Thyroid gland (tissue), 4 donors: Measurements from ENCODE around the gene CANX. TPM values are rescaled to one million over a fixed set of nuclear protein-coding genes. Genes with fewer than 3 reads are reported as not detected.
"Not testable (repeated sequence)": the region's sequence is repeated elsewhere in the genome, so short reads cannot be mapped to it uniquely, and the experiment has no call there.

Source experiments
- DNase-seq, 2 donors: peaks; one replicate each; pipeline ENCODE4 v3.0.0-alpha.2; 2019
- H3K27ac ChIP-seq, 3 donors: fragments of 200-600 bp; sonication (generic); 1 replicate in 2 of 3; 2 replicates in 1 of 3; pipeline ENCODE4 v1.5.1; 2016 to 2019; ENCODE audit warnings: mild to moderate bottlenecking in 1 of 3, moderate library complexity in 1 of 3
- H3K27me3 ChIP-seq: fragments of 200-600 bp; sonication (generic); one replicate; pipeline ENCODE4 v1.5.1; 2019
- H3K36me3 ChIP-seq, 2 donors: fragments of 200-600 bp; sonication (generic); one replicate each; pipeline ENCODE4 v1.5.1; 2016 to 2019
- H3K4me1 ChIP-seq, 2 donors: fragments of 200-600 bp; sonication (generic); one replicate each; pipeline ENCODE4 v1.5.1; 2017 to 2019
- H3K4me3 ChIP-seq, 3 donors: fragments of 200-600 bp; sonication (generic); replicated peaks in 1 of 3; 1 replicate in 2 of 3; 2 replicates in 1 of 3; pipeline ENCODE4 v1.5.1; 2016; ENCODE audit warnings: mild to moderate bottlenecking in 1 of 3
- H3K9me3 ChIP-seq: fragments of 200-600 bp; sonication (generic); one replicate; pipeline ENCODE4 v1.5.1; 2017
- CTCF ChIP-seq, 6 experiments: fragments of 200-600 bp in 3 of 6; fragments of 450-650 bp in 3 of 6; sonication (generic) in 3 of 6; IDR thresholded peaks; one replicate each; pipeline ENCODE4 v1.5.1; 2016 to 2019; ENCODE audit warnings: antibody characterized with exemption in 6 of 6, mild to moderate bottlenecking in 2 of 6, inconsistent platforms in 1 of 6, moderate library complexity in 1 of 6
- POLR2A ChIP-seq, 2 donors: fragments of 450-650 bp; IDR thresholded peaks; one replicate each; pipeline ENCODE4 v1.6.1; 2017; ENCODE audit warnings: antibody characterized with exemption in 2 of 2, mild to moderate bottlenecking in 2 of 2, moderate library complexity in 1 of 2
- WGBS, 2 donors: methylation state at CpG; one replicate each; pipeline ENCODE4 v1.1.5; 2017; 5-methylcytosine and 5-hydroxymethylcytosine counted together
- intact Hi-C: fragments of 100-400 bp; cut with DNase I; formaldehyde crosslinking; loops from one replicate; pipeline ENCODE4 v1.15.1; 2023
- total RNA-seq, 4 donors: library from RNA; depleted of rRNA; stranded (reverse); fragments of >200 nt; gene quantifications; one replicate each; pipeline ENCODE4 v1.2.3, GENCODE V29; 2016

CANX gene
- total RNA-seq, 4 donors from 2014 or later: 561 to 949 (median 856) TPM

GRCh38 chr5:179732918-179733771 lies 34.4 kb downstream of the CANX start:
- peak overlapping the region; percentile 72 to 95 (median 87) for H3K27ac ChIP-seq
- H3K4me1 ChIP-seq: peaks cover 46 to 48% of the 10 kb centered on the region in 2 donors
- WGBS, 2 donors: 0 to 1% methylated on average over 11 to 31 of the region's 101 CpGs
- DNase-seq: peak; percentile 53 to 56
- intact Hi-C loops: no loop called here
- peaks cover 13 to 18% of the 10 kb centered on the region in 2 donors for H3K36me3 ChIP-seq
- H3K9me3 ChIP-seq: no peaks in the 10 kb centered on the region
- TF ChIP-seq CTCF (IDR thresholded peaks at IDR 0.05) (no peak), POLR2A (IDR thresholded peaks at IDR 0.05) (no peak)
- H3K4me3 ChIP-seq: peak overlapping the region; percentile 58 to 75 (median 71)
- H3K27me3 ChIP-seq: no peaks in the 10 kb centered on the region

- Histone ChIP-seq H3K9me3 (no peaks in the 10 kb centered on the region), H3K36me3 (peaks cover 8 to 12% of the 10 kb centered on the region in 2 donors), H3K27me3 (no peaks in the 10 kb centered on the region), H3K4me3 (peak overlapping the region in 2 of 3 donors; percentile 71 to 75), H3K27ac (peak overlapping the region; percentile 72 to 95 (median 87)), H3K4me1 (peaks cover 46 to 52% of the 10 kb centered on the region in 2 donors)
- WGBS, 2 donors: 0% methylated on average over 2 of the region's 2 CpGs
- DNase-seq: no peak
- intact Hi-C loops: no loop called here
- TF ChIP-seq POLR2A (IDR thresholded peaks at IDR 0.05): no peak
- no peak for TF ChIP-seq CTCF (IDR thresholded peaks at IDR 0.05)
Measured at GRCh38 chr5:179733772-179734126, 35.0 kb downstream of the CANX start.

GRCh38 chr5:179734536-179735164 lies 35.9 kb downstream of the CANX start:
- Histone ChIP-seq H3K4me1 (peaks cover 46 to 52% of the 10 kb centered on the region in 2 donors), H3K27ac (peak overlapping the region in 1 of 3 donors; percentile 87), H3K4me3 (no peak overlapping the region), H3K27me3 (no peaks in the 10 kb centered on the region), H3K9me3 (no peaks in the 10 kb centered on the region), H3K36me3 (peaks cover 0 to 3% of the 10 kb centered on the region in 2 donors)
- WGBS, 2 donors: 80 to 84% methylated on average over 12 of the region's 12 CpGs
- intact Hi-C loops: no loop called here
- DNase-seq: no peak
- no peak for TF ChIP-seq CTCF (IDR thresholded peaks at IDR 0.05)
- TF ChIP-seq POLR2A (IDR thresholded peaks at IDR 0.05): no peak

GRCh38 chr5:179738742-179739141 lies 40.0 kb downstream of the CANX start:
- H3K27me3 ChIP-seq: no peaks in the 10 kb centered on the region
- WGBS, 2 donors: 95% methylated on average over 4 of the region's 4 CpGs
- intact Hi-C loops: no loop called here
- peaks cover 40 to 47% of the 10 kb centered on the region in 2 donors for H3K4me1 ChIP-seq
- DNase-seq: no peak
- H3K27ac ChIP-seq: no peak overlapping the region
- TF ChIP-seq CTCF (IDR thresholded peaks at IDR 0.05) (no peak), POLR2A (IDR thresholded peaks at IDR 0.05) (no peak)
- H3K4me3 ChIP-seq: no peak overlapping the region
- no peaks in the 10 kb centered on the region for H3K36me3 ChIP-seq
- no peaks in the 10 kb centered on the region for H3K9me3 ChIP-seq

GRCh38 chr5:179744106-179744505 lies 45.3 kb downstream of the CANX start:
- H3K9me3 ChIP-seq, H3K36me3 ChIP-seq, DNase-seq, H3K4me1 ChIP-seq, intact Hi-C loops, H3K4me3 ChIP-seq, H3K27ac ChIP-seq, H3K27me3 ChIP-seq: not testable (repeated sequence)
- 90 to 95% methylated on average over 7 of the region's 7 CpGs for WGBS, 2 donors
